ENCODE data around the gene CATSPERB. TPM values are rescaled to one million over a fixed set of nuclear protein-coding genes. Genes with fewer than 3 reads are reported as not detected.

Gene CATSPERB
- total and polyA plus RNA-seq, 2 of the 8 experiments (the other 6 are each of a cell fraction or from before 2014, with no cell fraction given), result 0.11 to 0.30 TPM

- DNase-seq (ENCODE audit: low read depth in 1 of 2, low spot score in 2 of 2), result no peak
- Histone ChIP-seq H2BK120ac (replicated peaks; ENCODE audit: low read depth, low read length) (no peak overlapping the region), H3K27me3 (replicated peaks in 1 of 4; ENCODE audit: control insufficient read depth in 3 of 4, extremely low read depth in 1 of 4, insufficient read depth in 3 of 4, low read length in 3 of 4) (no peaks in the 10 kb centered on the region), H2BK20ac (ENCODE audit: low read length) (no peak overlapping the region), H2BK5ac (ENCODE audit: low read depth, low read length) (no peak overlapping the region), H4K5ac (ENCODE audit: insufficient read length, low read depth, low read length) (no peak overlapping the region), H3K14ac (ENCODE audit: insufficient read length) (no peak overlapping the region), H3K4me3 (ENCODE audit: extremely low read depth in 1 of 4, insufficient read depth in 2 of 4, low read depth in 3 of 4, low read length in 4 of 4) (no peak overlapping the region), H3K23me2 (ENCODE audit: low read depth, low read length) (no peaks in the 10 kb centered on the region), H3K56ac (replicated peaks; ENCODE audit: insufficient read length, low read depth, low read length) (no peak overlapping the region), H3K4ac (replicated peaks; ENCODE audit: insufficient read length, low read depth, low read length) (no peak overlapping the region), H3K23ac (ENCODE audit: insufficient read length) (no peak overlapping the region), H2AK5ac (ENCODE audit: low read depth, low read length) (no peak overlapping the region), H3K79me2 (ENCODE audit: control insufficient read depth in 1 of 2, insufficient read depth in 2 of 2, low read length in 2 of 2) (no peaks in the 10 kb centered on the region), H3K36me3 (ENCODE audit: control insufficient read depth in 2 of 4, insufficient read depth in 4 of 4, low read length in 3 of 4) (no peaks in the 10 kb centered on the region), H3K79me1 (ENCODE audit: low read depth, low read length) (no peaks in the 10 kb centered on the region), H3K18ac (ENCODE audit: extremely low read depth, low read length) (no peak overlapping the region), H4K8ac (ENCODE audit: extremely low read depth, insufficient read depth, low read length) (no peak overlapping the region), H3K4me1 (replicated peaks in 1 of 4; ENCODE audit: control insufficient read depth in 3 of 4, insufficient read depth in 4 of 4, low read length in 3 of 4) (no peaks in the 10 kb centered on the region), H3K9ac (replicated peaks in 1 of 4; ENCODE audit: extremely low read depth in 1 of 4, low read depth in 3 of 4, low read length in 3 of 4) (no peak overlapping the region), H2BK12ac (ENCODE audit: low read depth, low read length) (no peak overlapping the region), H3K4me2 (ENCODE audit: insufficient read depth in 1 of 2, low read depth in 2 of 2, low read length in 2 of 2) (no peak overlapping the region), H4K20me1 (replicated peaks in 1 of 2; ENCODE audit: control insufficient read depth in 1 of 2, insufficient read depth in 2 of 2, low read length in 2 of 2) (no peaks in the 10 kb centered on the region), H2BK15ac (ENCODE audit: low read length) (no peak overlapping the region), H3K9me3 (ENCODE audit: insufficient read depth in 2 of 2, low read depth in 1 of 2, low read length in 1 of 2) (0 out of 4 replicates have a peak, but pooled peaks cover 0 to 2% of the 10 kb centered on the region in 2 experiments), H4K91ac (replicated peaks; ENCODE audit: insufficient read length, low read length) (no peak overlapping the region), H3K27ac (ENCODE audit: low read depth, low read length) (no peak overlapping the region), H2AFZ (ENCODE audit: low read length) (no peak overlapping the region)
- WGBS, 2 experiments (ENCODE audit: extremely low coverage in 1 of 2, insufficient coverage in 1 of 2, insufficient read length in 1 of 2, insufficient replicate concordance in 2 of 2, low coverage in 1 of 2, low lambda C conversion rate in 2 of 2, missing lambda C conversion rate in 1 of 2), result 100% methylated on average over 1 of the region's 1 CpG; no CpG with 5 or more reads in 1 of the 2 experiments
- POLR2A ChIA-PET (ENCODE audit: partially characterized antibody), result no interaction called here
- no peak for FAIRE-seq
- CTCF ChIA-PET (ENCODE audit: partially characterized antibody), result interaction anchor here (1.5 kb wide), 1 partner anchor 15 kb away, joined by 3 read pairs; no protein-coding TSS in a partner anchor
- TF ChIP-seq TAF7 (optimal IDR thresholded peaks at IDR 0.05; ENCODE audit: borderline replicate concordance, low read depth, low read length) (no peak), BCL11A (IDR thresholded peaks at IDR 0.05; ENCODE audit: low read depth in 2 of 2, low read length in 2 of 2) (no peak), SIRT6 (IDR thresholded peaks at IDR 0.05; ENCODE audit: low read length) (no peak), RBBP5 (IDR thresholded peaks at IDR 0.05; ENCODE audit: borderline replicate concordance, low read depth, low read length) (no peak), GABPA (IDR thresholded peaks at IDR 0.05; ENCODE audit: borderline replicate concordance, insufficient read depth, low read length) (no peak), BACH1 (IDR thresholded peaks at IDR 0.05; ENCODE audit: low read length) (no peak), HDAC6 (IDR thresholded peaks at IDR 0.05; ENCODE audit: low read depth, low read length) (no peak), YY1 (IDR thresholded peaks at IDR 0.05; ENCODE audit: low read depth, low read length) (no peak), CBX5 (IDR thresholded peaks at IDR 0.05; ENCODE audit: low read depth, low read length) (no peak), CBX8 (IDR thresholded peaks at IDR 0.05; ENCODE audit: borderline replicate concordance, low read depth, low read length) (no peak), CREB1 (IDR thresholded peaks at IDR 0.05) (no peak), KDM4A (IDR thresholded peaks at IDR 0.05; ENCODE audit: low read depth, low read length, severe bottlenecking) (no peak)
These were observed 13.5 kb upstream of the CATSPERB start for GRCh38 chr14:91745344-91745743.

Measured in H1 (cell line).